Osteoblast (primary cell): Measurements from ENCODE around the gene LRRTM1. TPM values are rescaled to one million over a fixed set of nuclear protein-coding genes. Genes with fewer than 3 reads are reported as not detected.

ENCODE experiments used
- DNase-seq: peaks from one replicate; pipeline ENCODE4 v3.0.0; 2011; ENCODE audit warnings: low spot score, mixed read lengths; ENCODE audit not compliant: insufficient read length; ENCODE audit errors: missing footprints
- H2AFZ ChIP-seq: 2 replicates; pipeline ENCODE4 v1.6.0; 2011; ENCODE audit warnings: mild to moderate bottlenecking, low read length
- H3K27ac ChIP-seq: 2 replicates; pipeline ENCODE4 v1.5.1; 2011; ENCODE audit warnings: mild to moderate bottlenecking, low read depth, low read length, moderate library complexity
- H3K27me3 ChIP-seq: 2 replicates; pipeline ENCODE4 v1.6.0; 2012; ENCODE audit warnings: mild to moderate bottlenecking, control low read depth, inconsistent platforms, low read length, moderate library complexity; ENCODE audit not compliant: insufficient read depth
- H3K36me3 ChIP-seq: 2 replicates; pipeline ENCODE4 v1.5.1; 2011; ENCODE audit warnings: mild to moderate bottlenecking, low read length, control low read depth, moderate library complexity; ENCODE audit not compliant: insufficient read depth
- H3K4me1 ChIP-seq: 2 replicates; pipeline ENCODE4 v1.5.1; 2011; ENCODE audit warnings: mild to moderate bottlenecking, low read length, control low read depth, moderate library complexity; ENCODE audit not compliant: insufficient read depth
- H3K4me2 ChIP-seq: 2 replicates; pipeline ENCODE4 v1.6.0; 2011; ENCODE audit warnings: mild to moderate bottlenecking, low read length; ENCODE audit not compliant: insufficient read depth
- H3K4me3 ChIP-seq: fragments of 200-600 bp; sonication (generic); 3 replicates; pipeline ENCODE4 v1.5.1; 2012; ENCODE audit warnings: mild to moderate bottlenecking, low read length, inconsistent platforms; ENCODE audit not compliant: insufficient read depth
- H3K79me2 ChIP-seq: 2 replicates; pipeline ENCODE4 v1.6.0; 2012; ENCODE audit warnings: mild to moderate bottlenecking, low read length, control low read depth, inconsistent platforms; ENCODE audit not compliant: insufficient read depth
- H3K9me3 ChIP-seq: 2 replicates; pipeline ENCODE4 v1.5.1; 2011; ENCODE audit warnings: low read depth, low read length, control low read depth
- H4K20me1 ChIP-seq: 2 replicates; pipeline ENCODE4 v1.6.0; 2012; ENCODE audit warnings: mild to moderate bottlenecking, low read length, control low read depth; ENCODE audit not compliant: insufficient read depth
- CTCF ChIP-seq: IDR thresholded peaks from 2 replicates; pipeline ENCODE4 v1.5.1; 2011; ENCODE audit warnings: mild to moderate bottlenecking, low read depth, low read length, moderate library complexity; ENCODE audit errors: extremely low read depth
- total RNA-seq: library from RNA; depleted of rRNA; stranded (reverse); fragments of >200 nt; gene quantifications from 2 replicates; pipeline ENCODE4 v1.2.3, GENCODE V29; 2012

Gene LRRTM1
- total RNA-seq, 1 donor = not detected

GRCh38 chr2:80340022-80340421 lies 35.5 kb upstream of the LRRTM1 start:
- Histone ChIP-seq H3K9me3 (no peaks in the 10 kb centered on the region), H3K4me2 (no peak overlapping the region), H3K36me3 (no peaks in the 10 kb centered on the region), H3K27me3 (no peaks in the 10 kb centered on the region), H3K4me1 (no peaks in the 10 kb centered on the region), H2AFZ (no peak overlapping the region), H4K20me1 (no peaks in the 10 kb centered on the region), H3K27ac (no peak overlapping the region), H3K4me3 (no peak overlapping the region), H3K79me2 (no peaks in the 10 kb centered on the region)
- no peak for TF ChIP-seq CTCF
- DNase-seq = no peak

- H2AFZ ChIP-seq = no peak overlapping the region
These were observed 34.2 kb upstream of the LRRTM1 start for GRCh38 chr2:80338794-80339193.

GRCh38 chr2:80335411-80335810 lies 30.9 kb upstream of the LRRTM1 start:
- no peak overlapping the region for H3K4me2 ChIP-seq
- H4K20me1 ChIP-seq = no peaks in the 10 kb centered on the region
- no peak overlapping the region for H3K27ac ChIP-seq
- H3K79me2 ChIP-seq = no peaks in the 10 kb centered on the region
- TF ChIP-seq CTCF = no peak
- H2AFZ ChIP-seq = no peak overlapping the region
- H3K9me3 ChIP-seq = no peaks in the 10 kb centered on the region
- no peaks in the 10 kb centered on the region for H3K27me3 ChIP-seq
- no peak for DNase-seq
- no peaks in the 10 kb centered on the region for H3K36me3 ChIP-seq
- H3K4me3 ChIP-seq = no peak overlapping the region
- no peaks in the 10 kb centered on the region for H3K4me1 ChIP-seq

More at GRCh38 chr2:80338794-80339193, 34.2 kb upstream of the LRRTM1 start:
- H3K4me3 ChIP-seq = no peak overlapping the region
- H3K4me1 ChIP-seq = no peaks in the 10 kb centered on the region
- H3K4me2 ChIP-seq = no peak overlapping the region
- H3K9me3 ChIP-seq = no peaks in the 10 kb centered on the region
- TF ChIP-seq CTCF = no peak
- no peak for DNase-seq
- no peaks in the 10 kb centered on the region for H3K27me3 ChIP-seq
- no peaks in the 10 kb centered on the region for H4K20me1 ChIP-seq
- H3K36me3 ChIP-seq = no peaks in the 10 kb centered on the region
- H3K27ac ChIP-seq = no peak overlapping the region
- H3K79me2 ChIP-seq = no peaks in the 10 kb centered on the region

GRCh38 chr2:80333886-80334285 lies 29.3 kb upstream of the LRRTM1 start:
- H3K4me1 ChIP-seq = no peaks in the 10 kb centered on the region
- H4K20me1 ChIP-seq = no peaks in the 10 kb centered on the region
- H3K4me3 ChIP-seq = no peak overlapping the region
- no peaks in the 10 kb centered on the region for H3K9me3 ChIP-seq
- H3K79me2 ChIP-seq = no peaks in the 10 kb centered on the region
- H3K27ac ChIP-seq = no peak overlapping the region
- H3K27me3 ChIP-seq = no peaks in the 10 kb centered on the region
- no peaks in the 10 kb centered on the region for H3K36me3 ChIP-seq
- no peak for TF ChIP-seq CTCF
- no peak overlapping the region for H2AFZ ChIP-seq
- DNase-seq = no peak
- H3K4me2 ChIP-seq = no peak overlapping the region
